NOMO-1 treated with DMSO at 0.1 percent for 48 hours (cell line): Measurements from ENCODE around the gene USP7.
"Not testable (repeated sequence)": the region's sequence is repeated elsewhere in the genome, so short reads cannot be mapped to it uniquely, and the experiment has no call there.

Source experiments
- DNase-seq: peaks from one replicate; lab custom pipeline; 2025; ENCODE audit not compliant: unreplicated experiment; lab: John Stamatoyannopoulos, UW

USP7 gene

DNA sequence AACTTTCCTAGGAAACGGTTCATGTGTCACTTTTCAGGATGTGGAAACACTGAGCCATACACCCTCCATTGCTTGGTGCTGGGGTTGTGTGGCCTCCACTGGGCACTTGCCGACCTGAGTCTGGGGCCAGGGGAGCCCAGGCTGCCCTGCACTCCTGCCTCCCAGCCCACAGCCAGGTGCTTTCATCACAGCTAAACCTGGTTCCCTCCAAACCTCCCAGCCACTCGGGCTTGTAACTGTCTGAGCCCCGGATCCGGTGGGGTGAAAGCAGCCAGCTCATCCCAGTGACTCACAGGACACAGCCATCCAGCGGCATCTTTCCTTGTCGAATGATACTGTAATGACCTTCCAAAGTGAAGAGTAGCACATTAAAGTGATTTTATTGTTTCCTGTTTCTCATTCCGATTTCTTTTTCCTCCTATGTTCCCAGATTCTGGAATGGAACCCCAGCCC is 114.7 kb downstream of the USP7 start:
- no peak for DNase-seq

- DNase-seq = no peak
Measured at GRCh38 chr16:8848231-8848938, 115.3 kb downstream of the USP7 start.

- no peak for DNase-seq
Measured at GRCh38 chr16:8847623-8848022, 116.1 kb downstream of the USP7 start.

- DNase-seq = no peak
Measured at GRCh38 chr16:8847145-8847544, 116.6 kb downstream of the USP7 start.

DNA sequence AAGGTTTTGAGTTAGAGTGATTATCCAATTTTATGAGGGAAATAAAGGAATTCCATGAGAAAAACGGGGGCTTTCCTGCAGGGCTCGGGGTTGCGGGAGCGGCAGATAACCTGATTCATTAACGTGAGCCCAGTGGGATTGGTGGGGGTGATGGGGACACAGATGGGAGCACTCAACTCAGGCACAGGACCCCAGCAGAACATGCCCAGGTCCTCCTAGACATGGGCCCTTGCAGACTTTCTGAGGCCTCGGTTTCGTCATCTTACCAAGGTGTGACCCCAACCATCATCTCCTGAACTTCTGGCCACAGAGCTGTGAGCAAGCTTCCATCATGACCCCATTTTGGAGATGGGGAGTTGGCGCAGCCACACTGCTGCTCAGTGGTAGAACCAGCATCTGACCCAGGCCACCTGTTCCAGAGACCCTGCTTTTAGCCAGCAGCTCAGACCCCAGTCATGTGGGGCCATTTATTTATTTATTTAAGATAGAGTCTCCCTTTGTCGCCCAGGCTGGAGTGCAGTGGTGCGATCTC is 117.2 kb downstream of the USP7 start:
- no peak for DNase-seq

- DNase-seq = no peak
Measured at GRCh38 chr16:8845699-8846298, 117.9 kb downstream of the USP7 start.

DNA sequence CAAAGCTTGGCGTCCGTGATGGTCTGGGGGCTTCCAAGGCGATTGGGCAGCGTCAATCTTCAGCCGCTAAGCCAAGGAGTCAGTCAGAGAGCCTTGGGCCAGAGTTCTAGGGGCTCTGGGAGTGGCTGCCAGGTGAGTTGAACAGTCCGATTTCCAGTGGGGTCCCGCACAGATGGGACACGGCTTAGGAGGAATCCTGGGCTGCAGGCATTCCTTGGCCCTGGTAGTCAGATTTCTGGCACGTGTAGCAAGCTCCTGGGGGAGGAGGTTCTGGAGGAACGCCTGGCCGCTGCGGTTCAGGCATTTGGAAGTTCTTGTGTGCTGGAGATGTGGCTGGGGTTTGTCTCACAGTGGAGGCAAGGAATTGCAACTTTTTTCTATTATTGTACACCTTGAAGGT is 120.4 kb downstream of the USP7 start:
- DNase-seq = not testable (repeated sequence)
